ENCODE measurements around the gene TMEM52B. TPM values are rescaled to one million over a fixed set of nuclear protein-coding genes. Genes with fewer than 3 reads are reported as not detected.

The TMEM52B gene
- total and polyA plus RNA-seq, 2 donors from 2014 or later: 25.7 to 292 TPM

DNA sequence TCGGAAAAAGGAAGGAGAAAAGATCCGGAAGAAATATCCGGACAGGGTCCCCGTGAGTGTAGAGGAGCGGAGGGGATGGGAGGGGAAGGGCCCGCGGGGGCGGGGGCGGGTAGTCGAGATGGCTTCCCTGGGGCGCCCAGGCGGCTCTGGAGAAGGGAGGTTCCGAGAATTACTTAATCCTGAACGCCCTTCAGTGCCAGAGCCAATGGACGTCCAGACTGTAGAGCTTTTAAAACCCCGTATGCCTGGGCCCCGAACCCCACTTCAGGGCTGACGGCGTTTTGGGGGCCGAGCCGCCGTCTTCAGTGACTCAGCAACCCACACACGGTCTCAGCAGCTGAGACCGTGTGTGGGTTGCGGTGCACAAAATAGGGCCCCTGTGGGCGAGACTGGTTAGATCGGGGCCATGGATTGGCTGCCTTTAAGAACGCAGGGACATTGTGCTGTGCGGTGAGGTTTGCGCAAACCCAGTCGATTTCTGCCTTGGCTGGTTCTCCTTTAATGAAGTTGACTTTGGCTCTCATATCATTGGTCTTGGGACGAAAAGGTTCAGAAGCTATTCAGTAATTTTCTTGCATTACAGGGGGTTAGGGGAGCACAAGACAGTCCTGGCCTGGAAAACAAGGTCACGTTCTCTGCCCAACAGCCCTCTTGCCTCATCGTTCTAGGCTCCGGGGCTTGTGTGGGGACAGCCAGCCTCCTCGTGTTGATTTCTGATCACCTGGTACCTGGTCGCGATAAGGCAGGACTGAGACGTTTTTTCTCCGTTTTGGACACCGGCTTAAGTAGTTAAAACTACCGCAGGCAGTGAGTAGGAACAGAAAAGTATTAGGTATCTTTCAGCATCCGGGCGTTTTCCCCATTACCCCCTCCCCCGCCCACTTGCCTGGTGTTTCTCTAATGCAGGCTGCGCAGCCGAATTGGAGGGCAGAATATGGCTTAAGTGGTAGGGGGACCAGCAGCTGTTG lies 34.6 kb downstream of the TMEM52B start:
- peak overlapping the region; percentile 99 to 100 for H3K27ac ChIP-seq (ENCODE audit: low read depth in 2 of 2, low read length in 2 of 2)
- H3K9me3 ChIP-seq (ENCODE audit: control insufficient read depth in 2 of 3, insufficient read depth in 1 of 3, low read length in 3 of 3): no peaks in the 10 kb centered on the region
- DNase-seq (peak; percentile 73 to 90 (median 86)), FAIRE-seq (no peak)
- H3K4me1 ChIP-seq (ENCODE audit: control insufficient read depth in 2 of 3, insufficient read depth in 2 of 3, low read depth in 1 of 3, low read length in 3 of 3): peaks cover 0 to 5% (median 0%) of the 10 kb centered on the region in 3 donors
- H3K27me3 ChIP-seq (ENCODE audit: control insufficient read depth, insufficient read depth, low read length): no peaks in the 10 kb centered on the region
- H3K4me3 ChIP-seq (ENCODE audit: low read length in 3 of 3): peak overlapping the region; percentile 90 to 100 (median 98)
- TF ChIP-seq, protein P1, sequence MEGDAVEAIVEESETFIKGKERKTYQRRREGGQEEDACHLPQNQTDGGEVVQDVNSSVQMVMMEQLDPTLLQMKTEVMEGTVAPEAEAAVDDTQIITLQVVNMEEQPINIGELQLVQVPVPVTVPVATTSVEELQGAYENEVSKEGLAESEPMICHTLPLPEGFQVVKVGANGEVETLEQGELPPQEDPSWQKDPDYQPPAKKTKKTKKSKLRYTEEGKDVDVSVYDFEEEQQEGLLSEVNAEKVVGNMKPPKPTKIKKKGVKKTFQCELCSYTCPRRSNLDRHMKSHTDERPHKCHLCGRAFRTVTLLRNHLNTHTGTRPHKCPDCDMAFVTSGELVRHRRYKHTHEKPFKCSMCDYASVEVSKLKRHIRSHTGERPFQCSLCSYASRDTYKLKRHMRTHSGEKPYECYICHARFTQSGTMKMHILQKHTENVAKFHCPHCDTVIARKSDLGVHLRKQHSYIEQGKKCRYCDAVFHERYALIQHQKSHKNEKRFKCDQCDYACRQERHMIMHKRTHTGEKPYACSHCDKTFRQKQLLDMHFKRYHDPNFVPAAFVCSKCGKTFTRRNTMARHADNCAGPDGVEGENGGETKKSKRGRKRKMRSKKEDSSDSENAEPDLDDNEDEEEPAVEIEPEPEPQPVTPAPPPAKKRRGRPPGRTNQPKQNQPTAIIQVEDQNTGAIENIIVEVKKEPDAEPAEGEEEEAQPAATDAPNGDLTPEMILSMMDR (IDR thresholded peaks at IDR 0.05; ENCODE audit: borderline replicate concordance, extremely low read depth, insufficient read depth): no peak
- intact Hi-C loops (cut with DNase I): no loop called here
- H3K36me3 ChIP-seq (ENCODE audit: control insufficient read depth in 2 of 3, insufficient read depth in 3 of 3, low read length in 3 of 3): peaks cover 0 to 12% (median 3%) of the 10 kb centered on the region in 3 donors
- H3K9ac ChIP-seq (ENCODE audit: low read length in 3 of 3): peak overlapping the region; percentile 89 to 100 (median 96)

DNA sequence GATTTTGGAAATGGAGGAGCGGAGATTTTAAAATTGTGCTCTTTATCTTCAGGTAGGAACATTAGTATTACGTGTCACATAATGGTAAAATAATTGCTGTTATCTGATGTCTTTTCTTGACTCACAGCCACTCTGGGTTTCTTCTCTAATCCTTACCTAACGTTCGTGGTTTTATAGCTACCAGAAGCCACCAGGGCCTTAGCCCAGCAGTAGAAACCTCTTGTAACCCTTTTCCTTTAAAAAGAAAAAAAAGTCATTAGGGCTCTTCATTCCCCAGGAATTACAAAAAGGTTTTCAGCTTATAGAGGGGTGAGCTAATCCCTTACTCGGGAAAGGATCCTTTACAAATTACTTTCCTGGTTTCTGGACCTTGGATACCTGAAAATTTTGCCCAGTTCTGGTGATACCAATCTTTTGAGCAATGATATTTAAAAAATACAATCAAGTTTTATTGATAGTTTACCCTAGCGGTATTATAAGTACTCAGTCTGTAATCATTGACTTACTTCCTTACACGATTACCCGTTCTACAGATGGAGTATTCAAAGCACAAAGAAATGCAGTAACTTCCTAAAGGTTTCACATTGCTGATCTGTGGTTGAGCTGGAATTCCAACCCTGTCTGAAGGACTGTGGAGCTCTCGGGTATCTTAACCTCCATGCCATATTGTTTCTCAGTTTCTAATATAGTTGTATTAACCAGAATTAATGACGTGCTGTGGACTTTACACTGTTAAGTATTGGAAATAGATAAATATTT lies 35.5 kb downstream of the TMEM52B start:
- intact Hi-C loops (cut with DNase I): no loop called here
- Histone ChIP-seq H3K9me3 (ENCODE audit: control insufficient read depth in 2 of 3, insufficient read depth in 1 of 3, low read length in 3 of 3) (no peaks in the 10 kb centered on the region), H3K27ac (ENCODE audit: low read depth in 2 of 2, low read length in 2 of 2) (peak overlapping the region; percentile 99 to 100), H3K4me1 (ENCODE audit: control insufficient read depth in 2 of 3, insufficient read depth in 2 of 3, low read depth in 1 of 3, low read length in 3 of 3) (peaks cover 0 to 5% (median 0%) of the 10 kb centered on the region in 3 donors), H3K4me3 (ENCODE audit: low read length in 3 of 3) (peak overlapping the region; percentile 90 to 100 (median 98)), H3K36me3 (ENCODE audit: control insufficient read depth in 2 of 3, insufficient read depth in 3 of 3, low read length in 3 of 3) (peaks cover 0 to 12% (median 3%) of the 10 kb centered on the region in 3 donors), H3K27me3 (ENCODE audit: control insufficient read depth, insufficient read depth, low read length) (no peaks in the 10 kb centered on the region), H3K9ac (ENCODE audit: low read length in 3 of 3) (peak overlapping the region; percentile 89 to 100 (median 96))
- DNase-seq (peak in 2 of 5 donors; percentile 57 to 64), FAIRE-seq (no peak)
- TF ChIP-seq, protein P1 (IDR thresholded peaks at IDR 0.05; ENCODE audit: borderline replicate concordance, extremely low read depth, insufficient read depth): no peak

DNA sequence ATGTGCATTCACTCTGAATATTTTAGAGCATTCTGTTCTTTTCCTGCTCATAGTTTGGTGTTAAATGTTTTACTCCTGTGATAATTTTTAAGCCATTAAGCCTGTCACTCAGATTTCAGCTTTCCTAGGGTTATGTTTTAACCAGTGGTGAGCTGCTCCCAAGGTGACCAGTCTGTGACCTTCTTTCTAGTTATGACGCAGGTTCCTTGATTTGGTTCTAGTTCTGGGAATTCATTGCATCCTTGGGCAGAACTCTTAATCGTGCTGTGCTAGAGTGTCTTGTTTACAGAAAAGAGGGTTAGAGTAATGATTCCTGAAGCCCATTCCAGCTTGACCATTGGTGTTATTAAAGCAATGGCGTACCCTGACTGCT lies 36.0 kb downstream of the TMEM52B start:
- Histone ChIP-seq H3K9me3 (ENCODE audit: control insufficient read depth in 2 of 3, insufficient read depth in 1 of 3, low read length in 3 of 3) (no peaks in the 10 kb centered on the region), H3K27ac (ENCODE audit: low read depth in 2 of 2, low read length in 2 of 2) (peak overlapping the region; percentile 99 to 100), H3K4me1 (ENCODE audit: control insufficient read depth in 2 of 3, insufficient read depth in 2 of 3, low read depth in 1 of 3, low read length in 3 of 3) (peaks cover 0 to 6% (median 0%) of the 10 kb centered on the region in 3 donors), H3K9ac (ENCODE audit: low read length in 3 of 3) (peak overlapping the region in 1 of 3 donors; percentile 100), H3K27me3 (ENCODE audit: control insufficient read depth, insufficient read depth, low read length) (no peaks in the 10 kb centered on the region), H3K4me3 (ENCODE audit: low read length in 3 of 3) (peak overlapping the region in 2 of 3 donors; percentile 98 to 100), H3K36me3 (ENCODE audit: control insufficient read depth in 2 of 3, insufficient read depth in 3 of 3, low read length in 3 of 3) (peaks cover 0 to 16% (median 5%) of the 10 kb centered on the region in 3 donors)
- TF ChIP-seq, protein P1 (IDR thresholded peaks at IDR 0.05; ENCODE audit: borderline replicate concordance, extremely low read depth, insufficient read depth): no peak
- peak in 1 of 5 donors; percentile 30 for DNase-seq
- intact Hi-C loops (cut with DNase I): no loop called here
- FAIRE-seq: peak; percentile 85

Measured in kidney (tissue), 14 donors.